ENCODE results near the gene LRP10.

Gene LRP10

GRCh38 chr14:22908601-22909000 is 37.1 kb downstream of the LRP10 start:
- TF ChIP-seq YY1 (IDR thresholded peaks at IDR 0.05; ENCODE audit: low read depth) (no peak), TAF1 (IDR thresholded peaks at IDR 0.05; ENCODE audit: low read depth) (no peak), FOXM1 (IDR thresholded peaks at IDR 0.05; ENCODE audit: borderline replicate concordance, low read depth) (no peak), RAD21 (IDR thresholded peaks at IDR 0.05; ENCODE audit: low read depth) (no peak), TEAD4 (IDR thresholded peaks at IDR 0.05) (no peak), ZBTB7A (IDR thresholded peaks at IDR 0.05; ENCODE audit: low read depth) (no peak), REST (IDR thresholded peaks at IDR 0.05; ENCODE audit: low read depth) (no peak), EP300 (IDR thresholded peaks at IDR 0.05; ENCODE audit: borderline replicate concordance) (no peak), EGR1 (IDR thresholded peaks at IDR 0.05) (no peak), CREB1 (IDR thresholded peaks at IDR 0.05; ENCODE audit: low read depth) (no peak), NFIC (IDR thresholded peaks at IDR 0.05) (no peak), MAX (IDR thresholded peaks at IDR 0.05) (no peak), USF1 (IDR thresholded peaks at IDR 0.05) (no peak), CEBPB (IDR thresholded peaks at IDR 0.05) (no peak), TCF12 (IDR thresholded peaks at IDR 0.05; ENCODE audit: low read depth) (no peak)

- TF ChIP-seq REST (IDR thresholded peaks at IDR 0.05; ENCODE audit: low read depth), result no peak
- TF ChIP-seq TEAD4 (IDR thresholded peaks at IDR 0.05), result no peak
- no peak for TF ChIP-seq NFIC (IDR thresholded peaks at IDR 0.05)
- no peak for TF ChIP-seq RAD21 (IDR thresholded peaks at IDR 0.05; ENCODE audit: low read depth)
- no peak for TF ChIP-seq CREB1 (IDR thresholded peaks at IDR 0.05; ENCODE audit: low read depth)
- no peak for TF ChIP-seq YY1 (IDR thresholded peaks at IDR 0.05; ENCODE audit: low read depth)
- TF ChIP-seq ZBTB7A (IDR thresholded peaks at IDR 0.05; ENCODE audit: low read depth), result no peak
- no peak for TF ChIP-seq USF1 (IDR thresholded peaks at IDR 0.05)
- TF ChIP-seq TAF1 (IDR thresholded peaks at IDR 0.05; ENCODE audit: low read depth), result no peak
- no peak for TF ChIP-seq TCF12 (IDR thresholded peaks at IDR 0.05; ENCODE audit: low read depth)
- TF ChIP-seq CEBPB (IDR thresholded peaks at IDR 0.05), result no peak
- TF ChIP-seq FOXM1 (IDR thresholded peaks at IDR 0.05; ENCODE audit: borderline replicate concordance, low read depth), result no peak
- TF ChIP-seq EGR1 (IDR thresholded peaks at IDR 0.05), result no peak
- TF ChIP-seq EP300 (IDR thresholded peaks at IDR 0.05; ENCODE audit: borderline replicate concordance), result no peak
- no peak for TF ChIP-seq MAX (IDR thresholded peaks at IDR 0.05)
Observed at GRCh38 chr14:22910916-22911315, 39.4 kb downstream of the LRP10 start.

- TF ChIP-seq EP300 (IDR thresholded peaks at IDR 0.05; ENCODE audit: borderline replicate concordance) (no peak), NFIC (IDR thresholded peaks at IDR 0.05) (no peak)
Observed at GRCh38 chr14:22915886-22916521, 44.5 kb downstream of the LRP10 start.

GRCh38 chr14:22918804-22919600 is 47.5 kb downstream of the LRP10 start, which contains the start of gene RBM23:
Gene RBM23 (minus strand): TSS chr14:22919149.
- peak; percentile 57 for TF ChIP-seq USF1 (IDR thresholded peaks at IDR 0.05)
- no peak for TF ChIP-seq ZBTB7A (IDR thresholded peaks at IDR 0.05; ENCODE audit: low read depth)
- TF ChIP-seq TAF1 (IDR thresholded peaks at IDR 0.05; ENCODE audit: low read depth), result peak; percentile 46; the same call in 1 of the 2 replicates
- TF ChIP-seq TEAD4 (IDR thresholded peaks at IDR 0.05), result no peak
- 0 out of 2 replicates have a peak, but pooled peaks have one; percentile 3 for TF ChIP-seq FOXM1 (IDR thresholded peaks at IDR 0.05; ENCODE audit: borderline replicate concordance, low read depth)
- peak; percentile 100 for TF ChIP-seq CREB1 (IDR thresholded peaks at IDR 0.05; ENCODE audit: low read depth)
- no peak for TF ChIP-seq NFIC (IDR thresholded peaks at IDR 0.05)
- no peak; the same call in none of the 2 replicates for TF ChIP-seq MAX (IDR thresholded peaks at IDR 0.05)
- peak; percentile 92 for TF ChIP-seq YY1 (IDR thresholded peaks at IDR 0.05; ENCODE audit: low read depth)
- TF ChIP-seq RAD21 (IDR thresholded peaks at IDR 0.05; ENCODE audit: low read depth), result no peak
- peak; percentile 27; the same call in 1 of the 2 replicates for TF ChIP-seq TCF12 (IDR thresholded peaks at IDR 0.05; ENCODE audit: low read depth)
- TF ChIP-seq CEBPB (IDR thresholded peaks at IDR 0.05), result no peak
- TF ChIP-seq REST (IDR thresholded peaks at IDR 0.05; ENCODE audit: low read depth), result no peak
- TF ChIP-seq EP300 (IDR thresholded peaks at IDR 0.05; ENCODE audit: borderline replicate concordance), result no peak
- TF ChIP-seq EGR1 (IDR thresholded peaks at IDR 0.05), result no peak
